Breast epithelium (tissue), 4 donors: ENCODE measurements around the gene XYLT1. TPM values are rescaled to one million over a fixed set of nuclear protein-coding genes. Genes with fewer than 3 reads are reported as not detected.

Experiments used
- DNase-seq, 2 donors: peaks; one replicate each; pipeline ENCODE4 v3.0.0-alpha.2; 2019; ENCODE audit warnings: low spot score in 2 of 2
- H3K27ac ChIP-seq, 2 donors: fragments of 200-600 bp; sonication (generic) in 1 of 2; one replicate each; pipeline ENCODE4 v1.5.1; 2016 to 2019; ENCODE audit warnings: mild to moderate bottlenecking in 1 of 2
- H3K27me3 ChIP-seq, 2 donors: fragments of 200-600 bp; sonication (generic) in 1 of 2; one replicate each; pipeline versions ENCODE4 v1.5.1 to v1.6.0; 2017 to 2019; ENCODE audit warnings: control low read depth in 1 of 2, mild to moderate bottlenecking in 1 of 2
- H3K36me3 ChIP-seq: fragments of 200-600 bp; one replicate; pipeline ENCODE4 v1.5.1; 2019
- H3K4me1 ChIP-seq, 2 donors: fragments of 200-600 bp; sonication (generic); one replicate each; pipeline ENCODE4 v1.5.1; 2016 to 2019; ENCODE audit warnings: control low read depth in 1 of 2
- H3K4me3 ChIP-seq, 3 donors: fragments of 200-600 bp; sonication (generic); 1 replicate in 2 of 3; 2 replicates in 1 of 3; pipeline ENCODE4 v1.5.1; 2016 to 2019; ENCODE audit warnings: mild to moderate bottlenecking in 3 of 3, moderate library complexity in 2 of 3
- H3K9me3 ChIP-seq, 2 donors: fragments of 200-600 bp; sonication (generic) in 1 of 2; one replicate each; pipeline ENCODE4 v1.5.1; 2016 to 2019; ENCODE audit warnings: control low read depth in 1 of 2
- CTCF ChIP-seq, 3 donors: fragments of 450-650 bp; IDR thresholded peaks; one replicate each; pipeline ENCODE4 v1.5.1; 2016 to 2017; ENCODE audit warnings: antibody characterized with exemption in 3 of 3, mild to moderate bottlenecking in 3 of 3, moderate library complexity in 3 of 3
- POLR2A ChIP-seq: fragments of 450-650 bp; IDR thresholded peaks from one replicate; pipeline ENCODE4 v1.6.1; 2016; ENCODE audit warnings: antibody characterized with exemption, mild to moderate bottlenecking, moderate library complexity
- POLR2AphosphoS5 ChIP-seq, 3 donors: sonication (generic); formaldehyde crosslinking; IDR thresholded peaks; one replicate each; pipeline ENCODE4 v1.6.1; 2017; ENCODE audit warnings: antibody characterized with exemption in 3 of 3
- intact Hi-C: fragments of 100-400 bp; cut with DNase I; formaldehyde crosslinking; loops from one replicate; pipeline ENCODE4 v1.15.1; 2023; ENCODE audit warnings: low total_unique reads
- total RNA-seq, 3 donors: library from RNA; depleted of rRNA; stranded (reverse); fragments of >200 nt; gene quantifications; one replicate each; pipeline ENCODE4 v1.1.0, GENCODE V29; 2016

XYLT1 gene
- total RNA-seq, 3 donors from 2014 or later, result 11.9 to 32.8 (median 13.8) TPM

DNA sequence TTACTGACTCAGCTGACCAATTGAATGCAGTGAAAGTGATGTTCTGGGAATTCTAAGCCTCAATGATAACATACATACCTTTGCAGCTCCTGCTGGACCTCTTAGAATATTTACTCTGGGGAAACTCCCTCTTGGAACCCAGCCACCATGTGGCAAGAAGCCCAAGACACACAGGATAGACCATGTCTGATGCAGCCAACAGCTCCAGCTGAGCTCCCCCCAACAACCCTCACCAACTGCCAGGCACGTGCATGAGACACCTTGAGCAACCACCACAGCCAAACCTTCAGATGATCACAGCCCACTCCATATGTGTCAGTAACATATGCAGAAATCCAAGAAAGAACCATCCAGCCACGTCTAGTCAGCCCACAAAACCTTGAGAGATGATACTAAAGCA is 53.0 kb downstream of the XYLT1 start:
- Histone ChIP-seq H3K4me3 (no peak overlapping the region), H3K27ac (peak overlapping the region in 1 of 2 donors; percentile 54), H3K36me3 (no peaks in the 10 kb centered on the region), H3K9me3 (no peaks in the 10 kb centered on the region), H3K4me1 (no peaks in the 10 kb centered on the region), H3K27me3 (no peaks in the 10 kb centered on the region)
- no peak for DNase-seq
- TF ChIP-seq POLR2A, result no peak
- no peak for TF ChIP-seq CTCF (IDR thresholded peaks at IDR 0.05)
- TF ChIP-seq POLR2AphosphoS5 (IDR thresholded peaks at IDR 0.05), result no peak
- intact Hi-C loops, result no loop called here

DNA sequence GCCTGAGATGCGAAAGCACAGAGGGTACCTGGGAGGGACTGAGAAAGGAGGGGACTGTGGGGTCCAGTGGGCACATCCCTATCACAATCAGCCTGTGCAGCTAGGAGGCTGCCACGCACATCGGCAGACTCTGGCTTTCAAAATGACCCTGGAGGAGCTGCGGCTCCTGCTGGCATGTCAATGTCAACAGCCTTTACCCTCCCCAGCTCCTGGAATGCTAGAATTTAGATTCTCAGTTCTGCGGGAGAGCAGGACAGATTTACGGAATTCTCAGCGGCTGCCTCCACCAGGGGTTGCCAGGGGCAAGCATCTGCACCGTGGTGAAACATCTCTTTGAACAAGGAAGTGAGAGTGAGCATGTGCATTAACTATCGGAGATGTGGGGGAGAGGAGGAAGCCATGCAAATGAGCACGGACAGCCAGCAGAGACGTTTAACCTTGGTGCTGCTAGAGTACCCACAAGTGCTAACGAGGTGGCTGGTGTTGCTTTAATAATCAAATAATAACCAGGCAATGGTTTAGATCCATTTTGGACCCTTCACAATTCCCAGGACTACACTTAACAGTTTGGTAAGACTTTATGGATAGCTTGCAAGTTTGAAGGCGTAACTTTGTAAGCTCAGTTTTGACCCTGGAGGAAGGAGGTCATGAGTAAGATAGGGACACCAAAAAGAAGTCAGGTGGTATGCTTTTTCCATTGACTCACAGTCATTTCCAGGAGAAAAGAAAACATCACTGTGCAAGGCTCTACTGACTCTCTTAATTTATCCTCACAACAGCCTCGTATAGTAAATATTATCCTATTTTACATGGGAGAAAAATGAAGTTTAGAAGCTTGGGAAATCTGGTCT is 54.1 kb downstream of the XYLT1 start:
- H3K4me1 ChIP-seq, result no peaks in the 10 kb centered on the region
- H3K27me3 ChIP-seq, result no peaks in the 10 kb centered on the region
- H3K27ac ChIP-seq, result peak overlapping the region in 1 of 2 donors; percentile 54
- peak overlapping the region in 1 of 3 donors; percentile 31 for H3K4me3 ChIP-seq
- H3K9me3 ChIP-seq, result no peaks in the 10 kb centered on the region
- no peak for DNase-seq
- TF ChIP-seq POLR2A, result no peak
- TF ChIP-seq CTCF (IDR thresholded peaks at IDR 0.05), result no peak
- TF ChIP-seq POLR2AphosphoS5 (IDR thresholded peaks at IDR 0.05), result no peak
- H3K36me3 ChIP-seq, result no peaks in the 10 kb centered on the region
- intact Hi-C loops, result no loop called here

DNA sequence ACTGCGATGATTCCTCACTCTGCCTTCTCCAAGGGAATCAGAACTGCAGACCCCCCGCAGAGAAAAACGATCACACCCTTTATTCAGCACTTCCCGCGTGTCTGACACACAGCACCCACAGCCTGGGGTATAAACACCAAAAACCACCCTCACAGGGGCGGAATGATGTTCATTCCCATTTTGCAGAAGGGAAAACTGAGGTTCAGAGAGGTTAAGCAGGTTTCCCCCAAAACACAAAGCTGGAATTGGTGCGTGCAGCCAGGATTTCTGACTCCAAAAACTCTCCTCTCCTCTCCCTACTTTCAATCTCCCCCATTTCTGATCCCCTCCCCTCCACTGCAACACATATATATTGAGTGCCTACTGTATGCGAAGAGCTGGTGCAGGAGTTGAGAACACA is 55.8 kb downstream of the XYLT1 start:
- no peak for DNase-seq
- no peaks in the 10 kb centered on the region for H3K27me3 ChIP-seq
- H3K27ac ChIP-seq, result no peak overlapping the region
- H3K36me3 ChIP-seq, result no peaks in the 10 kb centered on the region
- no peak overlapping the region for H3K4me3 ChIP-seq
- intact Hi-C loops, result no loop called here
- no peaks in the 10 kb centered on the region for H3K4me1 ChIP-seq
- TF ChIP-seq POLR2A, result no peak
- no peak for TF ChIP-seq POLR2AphosphoS5 (IDR thresholded peaks at IDR 0.05)
- TF ChIP-seq CTCF (IDR thresholded peaks at IDR 0.05), result no peak
- no peaks in the 10 kb centered on the region for H3K9me3 ChIP-seq

DNA sequence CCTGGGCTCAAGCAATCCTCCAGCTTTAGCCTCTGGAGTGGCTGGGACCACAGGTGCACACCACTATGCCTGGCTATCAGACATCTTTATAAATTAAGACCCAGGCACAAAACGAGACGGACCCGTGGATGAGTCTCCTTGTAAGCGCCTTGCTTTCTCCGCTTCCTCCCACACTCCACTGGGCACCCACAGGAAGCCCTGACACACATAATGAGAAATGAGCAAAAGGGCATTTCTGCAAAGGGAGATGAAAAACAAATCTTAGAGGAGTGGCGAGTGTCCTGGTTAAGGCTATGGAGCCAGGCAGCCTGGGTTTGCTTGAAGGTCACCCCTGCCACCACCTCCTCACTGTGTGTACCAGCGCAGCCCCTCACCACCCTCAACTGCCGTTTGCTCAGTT is 56.3 kb downstream of the XYLT1 start:
- Histone ChIP-seq H3K27ac (no peak overlapping the region), H3K27me3 (no peaks in the 10 kb centered on the region), H3K9me3 (no peaks in the 10 kb centered on the region), H3K4me1 (no peaks in the 10 kb centered on the region), H3K4me3 (no peak overlapping the region), H3K36me3 (no peaks in the 10 kb centered on the region)
- intact Hi-C loops, result no loop called here
- DNase-seq, result no peak
- TF ChIP-seq CTCF (IDR thresholded peaks at IDR 0.05) (no peak), POLR2A (no peak), POLR2AphosphoS5 (IDR thresholded peaks at IDR 0.05) (no peak)

DNA sequence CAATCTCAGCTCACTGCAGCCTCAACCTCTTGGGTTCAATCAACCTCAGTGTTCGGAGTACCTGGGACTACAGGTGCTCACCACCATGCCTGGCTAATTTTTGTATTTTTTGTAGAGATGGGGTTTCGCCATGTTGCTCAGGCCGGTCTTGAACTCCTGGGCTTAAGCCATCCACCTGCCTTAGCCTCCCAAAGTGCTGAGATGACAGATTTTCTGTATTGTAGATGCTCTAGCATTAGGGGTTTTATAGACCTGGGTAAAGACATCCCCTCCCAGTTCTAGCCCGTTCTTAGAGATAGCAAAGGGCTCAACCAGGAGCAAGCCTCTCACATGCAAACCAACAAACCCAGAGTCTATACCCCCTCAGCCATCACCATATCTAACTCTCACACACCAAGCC is 57.3 kb downstream of the XYLT1 start:
- no peaks in the 10 kb centered on the region for H3K4me1 ChIP-seq

More for the DNA sequence above, 57.3 kb downstream of the XYLT1 start:
- TF ChIP-seq POLR2A (no peak), POLR2AphosphoS5 (IDR thresholded peaks at IDR 0.05) (no peak), CTCF (IDR thresholded peaks at IDR 0.05) (no peak)
- Histone ChIP-seq H3K27me3 (no peaks in the 10 kb centered on the region), H3K27ac (no peak overlapping the region), H3K9me3 (no peaks in the 10 kb centered on the region), H3K36me3 (no peaks in the 10 kb centered on the region), H3K4me3 (no peak overlapping the region)
- no peak for DNase-seq
- intact Hi-C loops, result no loop called here
